ENCODE results near the gene FHOD3. TPM values are rescaled to one million over a fixed set of nuclear protein-coding genes. Genes with fewer than 3 reads are reported as not detected.
A peak's percentile ranks its signal among the peaks of the same experiment; 100 is the strongest.

Gene FHOD3
- total RNA-seq = not detected

DNA sequence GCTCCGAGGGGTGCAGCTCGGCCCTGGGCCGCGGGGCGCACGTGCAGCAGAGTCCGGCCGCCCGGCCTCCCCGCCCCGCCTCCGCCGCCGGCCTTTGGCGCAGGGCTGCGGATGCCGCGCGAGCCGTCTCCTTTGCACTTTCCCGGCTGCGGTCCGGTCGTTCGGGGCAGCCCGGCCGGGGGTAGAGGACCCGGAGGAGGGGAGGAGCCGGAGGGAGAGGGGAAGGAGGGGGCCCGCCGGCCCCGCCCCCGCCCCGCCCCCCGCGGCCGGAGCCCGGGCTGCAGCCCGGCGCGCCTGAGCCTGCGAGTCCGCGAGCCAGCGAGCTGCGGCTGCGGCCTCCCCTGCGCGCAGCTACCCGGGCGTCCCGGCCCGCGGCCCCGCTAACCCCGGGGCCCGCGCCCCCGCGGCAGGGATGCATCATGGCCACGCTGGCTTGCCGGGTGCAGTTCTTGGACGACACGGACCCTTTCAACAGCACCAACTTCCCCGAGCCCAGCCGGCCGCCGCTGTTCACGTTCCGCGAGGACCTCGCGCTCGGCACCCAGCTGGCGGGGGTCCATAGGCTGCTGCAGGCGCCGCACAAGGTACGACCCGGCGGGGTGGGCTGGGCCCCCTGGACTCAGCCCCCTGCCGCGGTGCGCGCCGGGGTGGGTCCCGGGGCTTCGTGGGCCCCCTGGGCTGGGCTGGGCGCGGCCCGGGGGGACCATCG lies at the start of gene FHOD3:
Gene FHOD3 (plus strand): TSS at position 297 of the 709 bp plus-strand sequence. CDS start 123 bp downstream, at position 420.
- DNase-seq = no peak

DNA sequence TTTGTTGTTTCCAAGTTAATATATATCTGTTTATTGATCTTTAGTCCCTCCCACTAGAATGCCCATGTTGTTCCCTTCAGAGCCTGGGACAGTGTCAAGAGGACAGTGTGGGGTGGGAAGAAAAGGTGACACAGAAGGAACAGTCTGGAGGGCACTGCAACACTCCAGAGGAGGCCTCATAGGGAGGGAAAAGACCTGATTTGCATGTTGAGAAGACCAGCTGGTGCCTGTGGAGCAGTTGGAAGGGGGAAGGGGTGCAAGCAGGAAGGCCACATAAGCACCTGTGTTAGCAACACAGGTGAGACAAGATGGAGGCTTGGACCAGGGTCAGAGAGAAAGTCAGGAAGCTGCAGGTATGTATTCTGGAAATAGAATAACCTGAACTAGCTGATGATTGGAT lies 48.1 kb upstream of the FHOD3 start:
- DNase-seq = no peak

DNA sequence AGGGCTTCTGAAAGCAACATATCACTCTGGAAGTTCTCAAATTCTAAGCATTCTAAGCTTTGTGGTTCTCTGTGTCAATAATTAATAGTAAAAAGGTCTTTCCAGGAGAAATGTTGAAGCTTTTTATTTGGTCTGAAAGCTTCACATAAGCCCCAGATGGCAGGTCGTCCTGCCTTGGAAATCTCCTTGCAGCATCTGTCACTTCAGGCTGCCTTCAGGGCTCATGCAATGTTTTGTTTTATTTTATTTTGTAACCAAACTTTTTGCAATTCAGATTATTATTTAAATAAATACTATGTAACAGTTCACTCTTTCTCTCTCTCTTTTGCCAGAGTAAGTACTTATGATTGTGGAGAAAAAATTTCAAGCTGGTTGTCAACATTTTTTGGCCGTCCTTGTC lies 46.7 kb upstream of the FHOD3 start:
- DNase-seq = no peak

DNA sequence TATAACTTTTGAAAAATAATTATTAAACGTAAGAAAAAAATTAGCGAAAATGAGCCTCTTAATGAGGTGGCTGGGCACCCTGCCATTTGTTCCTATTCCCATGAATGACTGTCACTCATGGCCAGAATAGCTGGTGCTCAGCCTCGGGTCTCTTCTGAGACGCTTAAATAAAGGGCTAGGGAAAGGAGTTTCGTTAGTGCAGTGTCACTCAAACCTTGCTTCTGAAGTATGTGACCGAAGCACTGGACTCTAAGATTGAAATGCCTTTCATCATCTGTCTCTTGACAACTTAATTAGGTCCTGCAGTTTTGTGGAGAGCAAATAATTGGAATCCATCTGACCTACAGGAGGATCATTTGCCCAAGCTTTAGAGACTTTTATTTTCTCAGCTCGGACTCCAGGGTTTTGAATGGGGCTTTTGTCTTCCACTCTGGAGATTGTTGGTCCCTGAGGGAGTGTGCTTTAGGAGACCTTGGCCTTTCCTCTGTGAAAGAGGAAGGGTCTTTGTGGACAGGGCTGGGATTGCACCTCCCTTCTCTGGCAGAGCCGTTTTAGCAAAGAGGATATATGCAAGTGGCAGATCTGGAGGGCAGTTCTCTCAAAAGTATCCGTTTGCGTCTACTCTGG lies 42.3 kb upstream of the FHOD3 start:
- no peak for DNase-seq

DNA sequence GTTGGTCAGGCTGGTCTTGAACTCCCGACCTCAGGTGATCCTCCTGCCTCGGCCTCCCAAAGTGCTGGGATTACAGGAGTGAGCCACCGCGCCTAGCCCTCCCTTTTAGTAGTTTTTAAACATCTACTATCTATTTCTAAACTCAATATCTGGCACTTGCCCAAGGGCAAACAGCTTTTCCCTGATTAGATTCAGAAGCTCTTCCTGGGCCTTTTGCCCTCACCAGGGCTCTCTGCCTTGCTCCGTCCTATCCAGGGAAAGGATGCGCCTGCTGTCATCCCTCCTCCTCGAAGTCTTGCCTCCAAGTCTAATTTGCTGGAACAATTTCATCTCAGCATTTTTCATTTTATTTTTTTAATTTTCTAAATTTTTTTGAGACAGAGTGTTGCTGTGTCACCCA lies 41.4 kb upstream of the FHOD3 start:
- DNase-seq = no peak

DNA sequence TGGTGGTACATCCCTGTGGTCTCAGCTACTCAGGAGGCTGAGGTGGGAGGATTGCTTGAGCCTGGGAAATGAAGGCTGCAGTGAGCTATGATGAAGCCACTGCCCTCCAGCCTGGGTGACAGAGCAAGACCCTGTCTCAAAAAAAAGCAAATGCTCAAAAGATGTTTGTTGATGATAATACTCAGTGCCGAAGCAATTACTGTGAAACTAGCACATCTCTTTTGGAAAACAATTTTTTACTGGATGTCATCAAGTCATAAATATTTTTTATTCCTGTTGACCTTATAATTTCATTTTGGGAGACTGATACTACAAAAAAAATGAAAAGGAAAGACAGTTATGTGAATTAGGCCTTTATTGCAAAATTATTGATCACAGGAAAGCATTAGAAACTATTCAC lies 34.5 kb upstream of the FHOD3 start:
- no peak for DNase-seq

DNA sequence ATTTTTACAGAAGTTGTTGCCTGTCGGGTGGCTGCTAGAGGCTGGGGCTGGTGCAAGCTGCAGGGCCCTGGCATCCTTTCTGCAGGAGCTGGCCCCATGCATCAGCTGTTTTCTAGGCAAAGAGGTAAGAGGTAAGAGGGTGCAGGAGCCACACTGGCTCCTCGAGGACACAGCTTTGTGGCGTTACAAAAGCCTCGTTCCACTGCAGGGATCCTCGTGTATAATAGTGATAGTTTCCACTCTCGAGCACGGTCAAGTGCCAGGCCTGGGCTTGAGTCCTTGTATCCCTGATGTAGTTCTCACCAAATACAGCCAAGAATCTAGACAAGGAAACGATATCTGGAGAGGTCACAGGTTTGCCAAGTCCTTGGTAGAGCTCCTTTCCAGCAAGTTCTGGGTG lies 33.2 kb upstream of the FHOD3 start:
- DNase-seq = no peak

DNA sequence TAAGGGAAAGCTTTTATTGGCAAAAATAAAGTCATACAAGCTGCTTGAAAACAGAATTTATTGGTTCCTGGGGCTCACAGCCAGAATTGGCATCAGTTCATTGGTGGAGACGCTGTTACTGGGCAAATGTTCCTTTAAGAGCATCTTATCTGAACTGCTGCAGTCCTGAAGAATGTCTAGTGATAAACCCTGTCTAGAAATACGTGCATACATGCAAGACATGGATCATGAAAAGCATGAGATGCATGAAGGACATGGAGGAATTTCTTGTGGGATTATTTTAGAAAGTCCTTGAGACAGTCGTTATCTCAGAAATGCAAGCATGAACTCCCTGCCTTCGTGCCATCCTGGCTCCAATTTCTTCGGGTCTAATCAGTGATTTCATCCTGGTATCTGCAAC lies 32.5 kb upstream of the FHOD3 start:
- no peak for DNase-seq

DNA sequence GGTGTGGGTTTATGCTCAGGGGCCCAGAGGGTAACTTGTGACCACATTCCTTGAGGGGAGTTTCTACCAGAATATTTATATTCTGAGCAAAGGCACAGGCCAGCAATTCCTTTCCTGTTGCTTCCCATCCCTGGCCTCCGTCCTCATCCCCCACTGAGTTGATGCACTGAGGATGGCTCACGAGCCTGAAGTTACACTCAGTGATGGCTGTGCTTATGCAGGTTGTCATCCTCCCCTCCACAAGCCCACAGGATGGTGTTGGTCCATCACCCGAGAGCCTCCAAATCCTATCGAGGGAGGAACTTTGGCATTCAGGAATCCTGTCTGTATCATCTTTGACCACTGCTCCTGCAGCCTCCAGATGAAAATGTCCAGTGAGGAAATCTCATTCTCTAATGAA lies 28.4 kb upstream of the FHOD3 start:
- no peak for DNase-seq

DNA sequence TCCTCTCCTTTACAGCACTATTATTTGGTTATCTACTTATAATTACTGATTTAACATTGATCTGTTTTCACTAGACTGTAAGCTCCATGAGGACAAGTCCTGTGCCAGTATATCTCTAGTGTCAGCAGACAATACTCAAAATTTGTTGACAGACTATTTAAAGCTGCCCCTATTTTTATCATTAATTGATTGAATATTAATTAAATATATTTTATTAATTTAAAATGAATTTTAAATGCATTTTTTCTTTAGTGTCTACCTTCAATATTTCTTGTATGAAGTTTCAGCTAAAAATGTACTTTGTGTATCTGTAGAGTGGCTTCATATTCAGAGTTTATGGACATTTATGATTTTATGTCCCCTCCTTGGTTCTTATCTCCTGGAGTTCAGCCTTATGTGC lies 26.4 kb upstream of the FHOD3 start:
- DNase-seq = no peak

DNA sequence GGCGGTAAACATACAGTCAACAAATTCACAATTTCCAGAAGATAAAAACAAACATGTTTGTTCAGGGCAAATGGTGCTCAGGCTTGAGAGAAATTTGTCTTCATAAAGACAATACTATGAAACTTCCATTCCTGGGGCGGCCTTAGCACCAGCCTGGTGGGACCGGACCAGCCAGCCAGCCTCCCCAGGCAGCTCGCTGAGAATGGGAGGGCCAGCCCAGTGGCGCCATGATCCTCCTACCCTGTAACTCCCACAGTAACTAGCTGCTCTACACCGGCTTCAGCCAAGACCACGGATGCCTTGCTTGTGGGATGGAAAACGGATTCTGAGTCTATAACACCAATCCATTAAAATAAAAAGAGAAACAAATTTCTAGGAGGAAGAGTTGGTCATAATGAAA lies 24.2 kb upstream of the FHOD3 start:
- DNase-seq = no peak

DNA sequence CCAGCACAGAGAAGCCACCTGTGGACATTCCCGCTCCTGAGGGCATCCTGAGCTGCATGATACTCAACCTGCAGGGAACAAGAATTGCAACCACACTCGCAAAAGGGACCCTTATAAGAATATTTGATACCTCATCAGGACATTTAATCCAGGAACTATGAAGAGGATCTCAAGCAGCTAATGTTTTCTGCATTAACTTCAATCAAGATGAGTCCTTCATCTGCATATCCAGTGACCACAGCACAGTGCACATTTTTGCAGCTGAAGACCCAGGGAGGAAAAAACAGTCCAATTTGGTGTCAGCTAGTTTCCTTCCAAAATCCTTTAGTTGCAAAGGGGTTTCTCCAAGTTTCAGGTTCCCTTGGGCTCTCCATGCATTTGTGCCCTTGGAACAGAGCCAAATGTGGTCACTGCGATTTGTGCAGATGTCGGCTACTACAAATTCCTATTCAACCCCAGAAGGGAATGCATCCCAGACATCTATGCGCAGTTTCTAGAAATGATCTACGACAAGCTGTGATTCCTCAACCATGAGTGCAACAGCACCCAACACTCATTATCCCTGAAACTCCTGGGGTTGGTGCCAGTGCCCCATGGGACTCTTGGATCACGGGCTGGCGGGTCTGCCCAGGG lies 23.3 kb upstream of the FHOD3 start:
- DNase-seq = no peak

DNA sequence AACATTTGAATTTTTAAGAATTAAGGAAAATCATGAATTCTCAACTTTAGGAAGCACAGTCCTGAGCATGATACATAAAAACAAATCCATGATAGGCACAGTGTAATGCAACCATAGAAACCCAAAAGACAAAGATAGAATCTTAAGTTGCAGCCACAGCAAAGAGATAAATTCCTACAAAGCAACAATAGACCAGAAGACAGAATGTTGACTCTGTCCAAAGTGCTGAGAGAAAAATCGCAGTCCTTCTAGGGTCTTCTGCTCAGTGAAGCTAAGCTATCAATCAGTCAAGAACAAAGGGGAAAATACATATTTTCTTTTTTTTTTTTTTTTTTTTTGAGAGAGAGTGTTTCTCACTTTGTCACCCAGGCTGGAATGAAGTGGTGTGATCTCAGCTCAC lies 22.0 kb upstream of the FHOD3 start:
- no peak for DNase-seq

DNA sequence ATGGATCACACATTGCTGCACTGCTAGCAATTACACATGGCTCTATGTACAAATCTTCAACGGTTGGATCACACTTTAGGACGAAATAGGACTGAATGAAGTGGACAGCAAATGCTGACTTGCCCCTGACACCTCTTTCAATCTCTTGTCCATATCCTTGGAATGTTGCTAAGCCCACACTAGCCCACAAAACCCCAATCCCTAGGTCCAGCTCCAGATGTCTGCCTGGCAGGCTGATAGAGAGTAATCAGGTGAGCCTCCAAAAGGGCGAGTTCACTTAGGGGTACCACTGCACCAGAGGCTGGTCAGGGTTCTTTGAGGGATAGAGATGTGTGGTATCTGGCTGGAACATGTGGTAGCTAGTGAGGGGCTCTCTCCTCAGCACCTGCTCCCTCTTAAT lies 18.5 kb upstream of the FHOD3 start:
- DNase-seq = no peak

DNA sequence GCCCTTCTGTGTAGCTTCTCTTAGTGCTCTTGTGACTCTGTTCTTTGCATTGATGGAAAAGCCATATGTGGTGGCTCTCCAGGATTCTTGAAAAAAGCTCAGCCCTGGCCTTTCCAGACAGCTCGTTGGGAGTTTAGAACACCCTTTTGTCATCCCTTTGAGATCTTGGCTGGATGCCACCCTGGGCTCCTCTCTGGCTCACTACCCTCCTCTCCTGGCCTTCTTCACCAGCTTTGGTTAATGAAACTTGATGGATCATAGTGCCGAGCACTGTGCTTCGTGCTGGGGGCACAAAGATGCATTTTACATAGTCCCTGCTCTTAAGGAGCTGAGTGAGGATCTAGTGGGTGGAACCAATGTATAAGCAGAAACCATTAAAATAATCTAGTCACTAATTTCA lies 15.6 kb upstream of the FHOD3 start:
- DNase-seq = no peak

DNA sequence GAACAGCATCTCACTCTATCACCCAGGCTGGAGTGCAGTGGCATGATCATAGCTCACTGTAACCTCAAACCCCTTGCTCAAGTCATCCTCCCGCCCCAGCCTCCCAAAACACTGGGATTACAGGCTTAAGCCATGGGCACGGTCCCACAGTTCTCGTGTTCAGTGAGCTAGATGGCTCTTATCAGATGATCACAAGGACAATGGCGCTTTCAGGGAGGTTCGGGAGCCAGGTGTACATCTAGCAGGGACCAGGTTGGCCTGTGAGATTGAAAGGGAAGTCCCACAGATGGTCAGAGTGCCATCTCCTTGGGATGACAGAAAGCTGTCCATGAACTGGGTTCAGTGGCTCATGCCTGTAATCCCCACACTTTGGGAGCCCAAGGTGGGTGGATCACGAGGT lies 14.1 kb upstream of the FHOD3 start:
- DNase-seq = no peak

DNA sequence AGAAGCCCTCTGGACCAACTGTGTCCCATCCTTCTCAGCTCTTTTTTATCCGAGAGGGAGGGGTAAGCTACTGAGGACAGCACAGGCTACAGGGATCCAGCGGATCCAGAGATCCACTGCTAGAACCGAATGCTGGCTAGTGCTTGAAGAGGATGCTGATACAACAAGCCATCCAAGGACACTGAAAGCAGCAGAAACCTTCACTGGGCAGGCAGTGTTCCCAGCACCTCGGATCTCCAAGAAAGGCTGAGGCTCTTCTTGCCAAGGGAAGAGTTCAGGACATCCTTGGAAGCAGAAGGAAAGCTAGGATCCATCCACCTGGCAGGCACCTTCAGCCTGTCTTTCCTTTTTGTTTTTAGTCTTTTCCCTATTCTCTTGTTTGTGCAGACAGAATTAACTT lies 13.2 kb upstream of the FHOD3 start:
- DNase-seq = no peak

DNA sequence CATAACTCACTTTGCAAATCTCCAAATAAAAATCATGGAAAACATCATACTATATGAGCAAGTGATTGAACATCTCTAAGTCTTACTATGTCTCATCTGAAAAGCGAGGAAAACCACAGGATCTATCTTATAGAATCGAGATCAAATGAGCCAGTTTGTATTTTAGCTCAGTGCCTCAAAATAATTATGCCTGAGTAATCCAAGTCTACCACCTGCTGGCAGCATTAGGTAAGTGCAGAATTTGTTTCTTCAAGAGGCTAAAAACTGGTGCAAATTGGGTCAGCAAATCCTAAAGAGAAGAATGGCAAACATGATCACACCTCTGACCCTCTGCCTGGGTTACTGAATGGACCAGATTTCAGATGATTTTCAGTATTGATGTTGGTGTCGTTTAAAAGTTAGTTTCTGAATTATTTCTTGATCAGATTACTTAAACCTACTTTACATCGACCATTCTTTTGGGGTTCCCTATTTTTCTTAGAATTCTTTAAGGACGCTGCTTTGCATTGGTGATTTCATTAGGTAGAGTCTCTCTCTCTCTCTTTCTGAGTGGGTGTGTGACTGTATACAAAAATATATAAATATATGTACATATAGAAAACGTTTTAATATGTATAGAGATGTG lies 12.7 kb upstream of the FHOD3 start:
- peak; percentile 30 for DNase-seq

DNA sequence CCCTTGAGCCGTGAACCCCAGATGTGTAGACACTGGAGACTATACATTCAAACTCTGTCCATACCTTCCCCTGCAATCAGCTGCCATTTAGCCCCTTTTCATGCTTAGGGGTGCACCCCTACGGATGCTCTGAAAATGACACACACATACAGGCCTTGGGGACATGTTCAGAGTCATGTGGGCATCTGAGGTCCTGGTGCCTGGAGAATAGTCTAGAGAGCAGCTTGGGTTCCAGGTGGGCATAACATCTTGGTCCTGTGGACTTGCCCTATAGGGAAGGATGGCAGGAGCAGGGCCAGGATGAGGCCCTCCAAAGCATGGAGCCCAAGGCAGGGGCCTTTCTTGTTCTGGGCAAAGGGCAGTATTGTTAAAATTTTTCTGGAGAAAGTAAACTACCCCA lies 9.9 kb upstream of the FHOD3 start:
- DNase-seq = no peak

DNA sequence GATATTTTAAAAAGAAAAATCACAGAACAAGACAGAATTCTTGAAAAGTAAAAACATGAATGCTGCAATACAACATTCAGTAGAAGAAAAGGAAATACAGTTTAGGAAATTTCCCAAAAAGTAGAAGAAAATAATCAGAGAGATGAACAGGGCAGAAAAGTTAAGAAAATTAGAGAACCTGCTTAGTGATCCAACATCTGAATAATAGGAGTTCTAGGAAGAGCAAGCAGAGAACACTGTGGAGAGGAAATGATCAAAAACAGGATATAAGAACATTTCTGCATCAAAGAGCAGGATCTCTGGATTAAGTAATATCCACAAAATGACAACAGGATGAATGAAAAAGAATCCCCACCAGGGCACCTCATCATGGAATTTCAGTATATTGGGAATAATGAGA lies 8.8 kb upstream of the FHOD3 start:
- no peak for DNase-seq

DNA sequence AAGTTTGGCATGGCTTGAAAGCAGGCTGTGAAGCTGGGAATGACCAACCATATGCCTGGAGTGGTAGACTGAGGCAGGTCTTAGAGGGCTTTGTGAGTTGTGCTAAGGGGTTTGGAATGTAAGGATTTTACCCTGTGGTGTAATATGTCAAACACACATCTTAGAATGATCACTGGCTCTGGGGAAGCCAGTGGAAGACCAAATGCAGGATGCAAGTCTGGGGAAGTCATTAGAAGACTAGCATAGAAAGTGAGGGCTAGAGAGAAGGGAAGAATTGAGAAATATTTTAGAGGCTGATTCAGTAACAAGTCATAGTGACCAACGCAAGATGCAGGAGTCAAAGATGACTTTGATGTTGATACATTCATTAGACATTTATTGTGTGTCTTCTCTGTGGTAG lies 3.5 kb upstream of the FHOD3 start:
- no peak for DNase-seq

DNA sequence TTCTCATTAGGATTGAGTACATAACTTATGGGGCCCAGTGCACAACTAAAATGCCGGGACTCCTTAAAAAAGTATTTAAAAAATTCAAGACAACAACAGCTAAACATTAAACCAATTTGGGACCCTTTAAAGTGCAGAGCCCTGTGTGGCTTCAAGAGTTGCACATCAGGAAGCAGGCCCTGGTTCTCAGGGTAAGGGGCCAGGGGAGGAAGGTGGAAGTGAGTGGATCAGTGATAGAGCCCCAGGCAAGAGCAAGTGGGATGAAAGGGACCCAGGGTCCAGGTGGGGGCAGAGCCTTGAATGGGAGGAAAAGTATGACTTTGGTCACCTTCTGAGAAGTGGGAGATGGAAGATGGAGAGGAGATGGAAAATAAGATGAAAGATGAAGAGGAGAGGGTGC lies 2.3 kb upstream of the FHOD3 start:
- no peak for DNase-seq

DNA sequence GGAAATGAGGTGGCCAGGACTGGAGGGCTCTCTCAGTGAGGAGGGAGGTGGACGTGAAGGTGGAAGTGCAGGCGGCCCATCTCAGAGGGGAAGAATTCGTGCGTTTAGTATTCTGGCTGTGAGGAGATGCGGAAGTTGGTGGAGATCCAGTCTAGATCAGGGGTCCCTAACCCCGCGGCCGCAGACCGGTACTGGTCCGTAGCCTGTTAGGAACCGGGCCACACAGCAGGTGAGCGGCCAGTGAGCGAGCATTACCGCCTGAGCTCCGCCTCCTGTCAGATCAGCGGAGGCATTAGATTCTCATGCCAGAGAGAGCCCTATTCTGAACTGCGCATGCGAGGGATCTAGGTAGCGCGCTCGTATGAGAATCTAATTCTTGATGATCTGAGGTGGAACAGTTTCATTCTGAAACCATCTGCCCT lies 1.6 kb upstream of the FHOD3 start:
- no peak for DNase-seq

Data from effector CD4-positive, alpha-beta T cell (primary cell).